Vagina (tissue), 2 donors: ENCODE measurements around the gene COA1.

Experiments
- CTCF ChIP-seq, 3 experiments: fragments of 450-650 bp in 2 of 3; fragments of 200-600 bp in 1 of 3; sonication (generic) in 1 of 3; IDR thresholded peaks; one replicate each; pipeline ENCODE4 v1.5.1; 2017 to 2019; ENCODE audit warnings: antibody characterized with exemption in 3 of 3, mild to moderate bottlenecking in 2 of 3, moderate library complexity in 2 of 3
- POLR2A ChIP-seq, 2 donors: fragments of 450-650 bp; IDR thresholded peaks; one replicate each; pipeline ENCODE4 v1.6.1; 2017; ENCODE audit warnings: antibody characterized with exemption in 2 of 2, mild to moderate bottlenecking in 2 of 2, moderate library complexity in 2 of 2

- TF ChIP-seq CTCF (IDR thresholded peaks at IDR 0.05) (no peak), POLR2A (IDR thresholded peaks at IDR 0.05) (no peak)
Observed at GRCh38 chr7:43637114-43637806, 92.1 kb downstream of the COA1 start.
